CD4-positive, alpha-beta T cell (primary cell): ENCODE results near the gene HERC3. TPM values are rescaled to one million over a fixed set of nuclear protein-coding genes. Genes with fewer than 3 reads are reported as not detected.
A peak's percentile ranks its signal among the peaks of the same experiment; 100 is the strongest.

Source experiments
- ATAC-seq: fragments of 200-7000 bp; cut with Tn5 transposase; one replicate; pipeline ENCODE4 v1.10.0; 2022; ENCODE audit warnings: mild to moderate bottlenecking; ENCODE audit not compliant: poor library complexity
- CTCF ChIA-PET: fragments of 350-600 bp; sonication (Branson Sonifier 250); formaldehyde crosslinking; loops from one replicate; lab custom pipeline; 2021; ENCODE audit warnings: antibody characterized with exemption, inconsistent platforms; lab: Charles Lee
- POLR2A ChIA-PET: fragments of 350-600 bp; sonication (Branson Sonifier 250); formaldehyde crosslinking; loops from one replicate; lab custom pipeline; 2021; ENCODE audit warnings: antibody characterized with exemption, inconsistent platforms; lab: Charles Lee
- DNase-seq, 14 experiments: peaks; one replicate each; pipeline ENCODE4 v3.0.0-alpha.2; 2013 to 2020; ENCODE audit warnings: mixed read lengths in 2 of 14
- H3K27ac ChIP-seq, 2 donors: one replicate each; pipeline versions ENCODE4 v1.5.1 to v1.7.0; 2013; ENCODE audit warnings: low read length in 2 of 2, low read depth in 1 of 2, mild to moderate bottlenecking in 1 of 2
- H3K27me3 ChIP-seq, 2 experiments: 1 replicate in 1 of 2; 2 replicates in 1 of 2; pipeline versions ENCODE4 v1.6.1 to v1.7.0; 2013; ENCODE audit warnings: low read length in 2 of 2, control low read depth in 1 of 2, mild to moderate bottlenecking in 1 of 2, moderate library complexity in 1 of 2; ENCODE audit not compliant: insufficient read depth in 2 of 2, control insufficient read depth in 1 of 2
- H3K36me3 ChIP-seq: one replicate; pipeline ENCODE4 v1.6.1; 2013; ENCODE audit warnings: low read length, control low read depth; ENCODE audit not compliant: insufficient read depth
- H3K4me1 ChIP-seq: one replicate; pipeline ENCODE4 v1.6.1; 2013; ENCODE audit warnings: low read length, control low read depth; ENCODE audit not compliant: insufficient read depth
- H3K4me3 ChIP-seq: one replicate; pipeline ENCODE4 v1.5.1; 2013; ENCODE audit warnings: mild to moderate bottlenecking, low read length, moderate library complexity
- H3K9me3 ChIP-seq, 2 experiments: 1 replicate in 1 of 2; 2 replicates in 1 of 2; pipeline versions ENCODE4 v1.6.1 to v1.7.0; 2013; ENCODE audit warnings: low read length in 2 of 2, mild to moderate bottlenecking in 2 of 2, control low read depth in 1 of 2, moderate library complexity in 1 of 2; ENCODE audit not compliant: control insufficient read depth in 1 of 2, insufficient read depth in 1 of 2
- H3K27ac Mint-ChIP-seq: one replicate; pipeline ENCODE4 v1.8.0; 2020; ENCODE audit warnings: mixed read lengths
- H3K27me3 Mint-ChIP-seq: one replicate; pipeline ENCODE4 v1.8.0; 2021; ENCODE audit warnings: mixed read lengths
- H3K36me3 Mint-ChIP-seq: one replicate; pipeline ENCODE4 v1.8.0; 2021; ENCODE audit warnings: low read depth, mixed read lengths
- H3K4me1 Mint-ChIP-seq: one replicate; pipeline ENCODE4 v1.8.0; 2021; ENCODE audit warnings: low read depth, mixed read lengths
- H3K4me3 Mint-ChIP-seq: one replicate; pipeline ENCODE4 v1.8.0; 2020; ENCODE audit warnings: mild to moderate bottlenecking, mixed read lengths
- H3K9me3 Mint-ChIP-seq: one replicate; pipeline ENCODE4 v1.8.0; 2020; ENCODE audit warnings: mixed read lengths
- CTCF ChIP-seq: fragments of 200-600 bp; IDR thresholded peaks from one replicate; pipeline ENCODE4 v1.8.0; 2022; ENCODE audit warnings: antibody characterized with exemption, mild to moderate bottlenecking
- intact Hi-C, 2 experiments: fragments of 100-400 bp; cut with DNase I in 1 of 2; cut with micrococcal nuclease in 1 of 2; formaldehyde crosslinking; loops; one replicate each; pipeline versions ENCODE4 v1.15.1 to v1.9.0; 2023 to 2025; cut with DNase I, micrococcal nuclease
- total RNA-seq, 174 experiments: library from RNA in 2 of 174; stranded (reverse) in 2 of 174; gene quantifications; one replicate each; pipeline ENCODE4 v1.2.3 and lab custom pipeline; 2021 to 2026

HERC3 gene
- total RNA-seq, 2 experiments from 2014 or later, result 63.1 to 66.4 TPM

- CTCF ChIA-PET, result no interaction called here
- TF ChIP-seq CTCF, result no peak
- Mint-ChIP-seq H3K27me3 (no peaks in the 10 kb centered on the region), H3K9me3 (peaks cover 13% of the 10 kb centered on the region), H3K36me3 (peaks cover 96% of the 10 kb centered on the region), H3K27ac (no peak overlapping the region), H3K4me3 (no peak overlapping the region), H3K4me1 (peaks cover 12% of the 10 kb centered on the region)
- H3K9me3 ChIP-seq, result peaks cover 5 to 24% of the 10 kb centered on the region in 2 experiments
- H3K27me3 ChIP-seq, result no peaks in the 10 kb centered on the region
- H3K4me3 ChIP-seq, result no peak overlapping the region
- H3K36me3 ChIP-seq, result peaks cover 62% of the 10 kb centered on the region
- DNase-seq (no peak), ATAC-seq (no peak)
- POLR2A ChIA-PET, result no interaction called here
- H3K27ac ChIP-seq, result no peak overlapping the region
- intact Hi-C loops, result no loop called here
- H3K4me1 ChIP-seq, result no peaks in the 10 kb centered on the region
Observed at GRCh38 chr4:88718098-88718497, 125.8 kb downstream of the HERC3 start.

GRCh38 chr4:88719381-88719780 is 127.1 kb downstream of the HERC3 start:
- Histone ChIP-seq H3K36me3 (peaks cover 73% of the 10 kb centered on the region), H3K27ac (no peak overlapping the region), H3K4me3 (no peak overlapping the region), H3K9me3 (peaks cover 5 to 24% of the 10 kb centered on the region in 2 experiments), H3K27me3 (no peaks in the 10 kb centered on the region), H3K4me1 (no peaks in the 10 kb centered on the region)
- ChIA-PET POLR2A (no interaction called here), CTCF (no interaction called here)
- no peak for TF ChIP-seq CTCF
- Mint-ChIP-seq H3K27me3 (no peaks in the 10 kb centered on the region), H3K9me3 (peaks cover 12% of the 10 kb centered on the region), H3K4me3 (no peak overlapping the region), H3K4me1 (peaks cover 4% of the 10 kb centered on the region), H3K27ac (no peak overlapping the region), H3K36me3 (peaks cover 92% of the 10 kb centered on the region)
- no peak for ATAC-seq
- intact Hi-C loops, result no loop called here
- DNase-seq, result no peak

GRCh38 chr4:88720451-88721428 is 128.5 kb downstream of the HERC3 start:
- H3K4me1 Mint-ChIP-seq, result no peaks in the 10 kb centered on the region
- Histone ChIP-seq H3K36me3 (peaks cover 85% of the 10 kb centered on the region), H3K9me3 (peaks cover 0 to 24% of the 10 kb centered on the region in 2 experiments), H3K4me1 (no peaks in the 10 kb centered on the region), H3K27ac (no peak overlapping the region), H3K27me3 (no peaks in the 10 kb centered on the region), H3K4me3 (no peak overlapping the region)
- ChIA-PET POLR2A (no interaction called here), CTCF (interaction anchor here (0.6 kb wide), 1 partner anchor 119 kb away, joined by 3 read pairs; no protein-coding TSS in a partner anchor)
- H3K27ac Mint-ChIP-seq, result peak overlapping the region; percentile 8
- intact Hi-C loops, result no loop called here
- H3K9me3 Mint-ChIP-seq, result peaks cover 9% of the 10 kb centered on the region
- H3K27me3 Mint-ChIP-seq, result no peaks in the 10 kb centered on the region
- no peak for ATAC-seq
- no peak overlapping the region for H3K4me3 Mint-ChIP-seq
- no peak for DNase-seq
- peaks cover 91% of the 10 kb centered on the region for H3K36me3 Mint-ChIP-seq
- no peak for TF ChIP-seq CTCF
